Left colon (tissue), 2 donors: ENCODE measurements around the gene DBNL. TPM values are rescaled to one million over a fixed set of nuclear protein-coding genes. Genes with fewer than 3 reads are reported as not detected.
A peak's percentile ranks its signal among the peaks of the same experiment; 100 is the strongest.

Experiments
- ATAC-seq: fragments of 200-7000 bp; cut with Tn5 transposase; one replicate; pipeline ENCODE4 v1.9.1; 2020; ENCODE audit warnings: mild to moderate bottlenecking, moderate library complexity
- DNase-seq, 2 donors: peaks; one replicate each; pipeline ENCODE4 v3.0.0-alpha.2; 2020
- intact Hi-C, 2 donors: fragments of 100-400 bp; cut with DNase I in 1 of 2; cut with micrococcal nuclease in 1 of 2; formaldehyde crosslinking; loops; one replicate each; pipeline versions ENCODE4 v1.11.2 to v1.14.0; 2022; cut with DNase I, micrococcal nuclease
- total RNA-seq, 2 donors: library from RNA; stranded (reverse); fragmentation: NEBNext Ultra II Directional; extraction: Animal tissue kit (Norgen Biotek cat#: 25700); gene quantifications; one replicate each; pipeline ENCODE4 v1.2.1, GENCODE V29; 2021
- donor health status: DM: no; HTN: no; CAD: no.
- donor health status: DM: yes; HTN: yes; CAD: no.

Gene DBNL
- total RNA-seq, 2 donors from 2014 or later = 87.0 to 90.5 TPM

DNA sequence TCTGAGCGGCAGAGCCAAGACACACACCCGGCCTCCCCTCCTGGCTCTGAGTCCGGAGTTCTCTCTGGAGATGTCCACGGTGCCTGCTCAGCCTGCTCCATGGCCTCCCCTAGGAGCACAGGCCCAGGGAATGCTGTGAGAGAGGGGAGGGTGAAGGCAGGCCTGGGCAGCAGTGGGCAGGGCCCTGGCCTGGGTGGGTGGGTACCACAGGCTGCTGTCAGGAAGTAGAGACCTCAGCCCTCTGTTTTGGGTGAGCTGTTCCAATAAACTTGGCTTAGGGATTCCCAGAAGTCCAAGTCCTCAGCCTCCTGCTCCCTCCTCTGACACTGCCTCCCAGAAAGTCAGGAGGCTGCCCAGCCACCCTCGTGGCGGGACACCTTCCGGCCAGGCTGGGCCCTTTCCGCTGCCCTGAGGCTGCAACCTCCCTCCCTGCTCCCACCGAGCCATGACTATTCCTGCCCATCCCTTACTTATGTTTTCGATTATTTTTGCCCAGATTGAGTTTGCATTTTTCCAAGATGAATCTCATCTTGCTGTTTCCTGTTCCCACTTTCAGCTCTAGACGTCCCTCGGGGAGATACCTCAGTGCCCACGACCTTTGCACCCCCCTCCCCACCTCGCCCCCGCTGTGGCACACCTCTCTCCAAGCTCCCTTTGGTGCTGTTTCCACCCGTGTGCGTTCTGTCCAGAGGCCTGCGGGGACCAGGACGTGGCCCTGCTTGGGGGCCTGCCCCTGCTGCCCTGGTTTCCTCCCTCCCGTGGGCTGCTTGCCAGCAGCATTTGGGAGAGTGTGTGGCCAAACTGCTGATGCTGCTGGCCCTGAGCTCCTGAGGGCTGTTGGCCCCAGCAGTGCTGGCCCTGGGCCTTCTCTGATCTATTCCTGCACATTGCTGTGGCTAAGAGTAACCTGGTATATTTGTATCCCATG is 43.7 kb downstream of the DBNL start:
- ATAC-seq (no peak), DNase-seq (peak in 1 of 2 donors; percentile 48)
- intact Hi-C loops = no loop called here

DNA sequence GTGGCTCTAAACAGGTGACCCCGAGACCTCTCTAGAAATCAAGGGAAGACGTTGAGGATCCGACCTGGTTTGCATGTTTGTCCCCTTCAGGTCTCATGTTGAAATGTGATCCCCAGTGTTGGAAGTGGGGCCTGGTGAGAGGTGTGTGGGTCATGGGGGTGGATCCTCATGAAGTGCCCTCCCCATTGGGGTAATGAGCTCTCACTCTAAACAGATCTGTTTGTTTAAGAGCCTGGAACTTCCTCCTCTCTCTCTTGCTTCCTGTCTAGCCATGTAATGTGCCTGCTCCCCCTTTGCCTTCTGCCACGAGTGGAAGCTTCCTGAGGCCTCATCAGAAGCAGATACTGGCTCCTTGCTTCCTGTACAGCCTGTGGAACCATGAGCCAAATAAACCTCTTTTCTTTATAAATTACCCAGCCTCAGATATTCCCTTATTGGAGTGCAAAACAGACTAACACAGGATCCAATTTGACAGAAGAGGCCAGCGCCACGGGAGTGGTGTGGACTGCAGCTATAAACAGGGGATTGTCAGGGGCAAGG is 48.7 kb downstream of the DBNL start:
- intact Hi-C loops = no loop called here
- no peak for ATAC-seq

DNA sequence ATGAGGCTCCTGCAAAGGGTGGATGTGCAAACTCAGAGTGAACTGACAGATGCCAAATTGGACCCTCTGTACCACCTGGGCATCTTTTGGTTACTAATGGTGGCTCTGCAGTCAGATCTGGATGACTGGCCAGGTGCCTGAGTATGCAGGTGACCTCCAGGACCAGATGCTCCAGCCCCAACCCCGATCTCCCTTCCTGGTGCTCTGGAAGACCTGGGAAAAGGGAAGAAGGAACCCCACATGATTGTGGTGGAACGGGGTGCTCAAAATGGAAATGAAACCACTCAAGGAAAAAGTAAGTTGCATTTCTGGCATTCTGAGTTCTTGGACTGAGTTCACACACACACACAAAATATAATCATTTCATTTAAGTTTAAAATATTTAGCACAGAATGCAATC is 49.9 kb downstream of the DBNL start:
- intact Hi-C loops = no loop called here
- DNase-seq (no peak), ATAC-seq (no peak)

More for the DNA sequence above, 48.7 kb downstream of the DBNL start:
- DNase-seq = no peak

DNA sequence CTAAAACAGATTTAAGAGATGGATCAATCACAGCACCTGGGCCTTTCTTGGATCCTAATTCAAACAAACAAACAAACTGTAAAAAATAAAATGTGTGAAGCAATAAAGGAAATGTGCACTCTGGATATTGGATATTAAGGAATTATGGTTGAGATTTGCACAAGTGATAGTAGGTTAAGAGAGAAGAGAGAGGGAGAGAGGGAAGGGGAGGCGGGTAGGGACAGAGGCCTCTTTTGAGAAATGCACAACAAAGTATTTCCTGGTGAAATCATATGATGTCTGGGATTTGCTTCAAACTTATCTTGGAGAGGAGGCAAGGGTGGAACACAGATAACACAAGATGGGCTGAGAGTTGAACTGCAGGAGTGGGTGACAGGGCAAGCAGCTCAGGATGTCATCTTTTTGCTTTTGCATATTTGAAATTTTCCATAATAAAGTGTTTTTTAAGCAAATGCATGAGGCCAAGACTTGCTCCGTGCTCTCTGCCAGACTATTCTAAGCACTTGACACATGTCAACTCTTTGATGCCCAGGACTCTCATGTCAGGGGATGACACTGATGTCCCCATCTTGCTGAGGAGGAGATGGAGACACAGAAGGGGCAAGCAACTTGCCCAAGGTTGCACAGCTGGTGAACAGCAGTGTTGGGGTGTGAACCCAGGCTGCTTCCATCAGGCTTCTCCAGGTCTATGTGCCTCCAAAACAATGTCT is 50.5 kb downstream of the DBNL start:
- DNase-seq (no peak), ATAC-seq (no peak)
- intact Hi-C loops = no loop called here

DNA sequence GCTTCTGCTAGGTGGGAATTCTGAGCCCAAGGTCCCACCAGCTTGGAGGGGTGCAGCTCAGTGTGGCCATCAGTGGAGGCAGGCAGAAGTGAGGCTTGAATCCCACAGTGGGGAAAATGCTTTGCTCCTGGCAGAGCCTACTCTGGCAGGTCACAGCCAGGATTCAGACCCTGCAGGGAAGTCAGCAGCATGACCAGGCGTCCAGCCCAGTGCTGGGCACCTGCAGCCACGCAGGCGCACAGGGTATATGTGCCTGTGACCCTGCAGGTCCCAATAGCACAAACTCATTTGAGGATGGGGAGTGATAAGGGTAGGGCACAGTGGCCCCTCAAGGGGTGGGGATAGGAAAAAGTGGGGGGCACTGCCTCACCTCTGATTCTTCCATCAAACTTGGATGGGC is 51.3 kb downstream of the DBNL start:
- intact Hi-C loops = no loop called here
- ATAC-seq = no peak
- DNase-seq = no peak

DNA sequence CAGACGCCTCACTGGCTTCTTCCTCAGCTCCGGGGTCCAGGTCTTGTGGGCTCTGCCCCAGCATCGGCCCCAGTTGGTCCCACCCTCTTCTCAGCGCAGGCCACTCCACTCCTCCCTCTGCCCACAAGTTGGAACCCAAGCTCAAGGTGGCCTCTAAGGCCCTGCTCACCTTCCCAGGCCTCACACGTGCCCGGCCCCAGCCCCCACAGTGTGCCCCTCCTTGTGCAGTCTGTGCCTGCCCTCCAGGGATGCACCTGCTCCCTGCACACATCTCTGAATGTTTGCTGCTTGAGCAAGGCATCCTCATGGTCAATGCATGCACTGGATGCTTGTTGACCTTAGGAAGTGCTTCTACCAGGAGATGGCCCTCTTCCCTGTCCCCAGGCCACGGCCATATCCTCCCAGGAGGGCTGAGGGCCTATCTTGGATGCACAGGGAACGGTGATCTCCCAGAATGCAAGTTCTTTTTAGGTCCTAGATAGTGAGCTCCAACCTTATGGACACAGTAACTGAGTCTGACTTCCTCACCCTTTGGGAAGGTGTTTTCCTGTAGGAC is 51.9 kb downstream of the DBNL start:
- ATAC-seq (no peak), DNase-seq (no peak)
- intact Hi-C loops = no loop called here

DNA sequence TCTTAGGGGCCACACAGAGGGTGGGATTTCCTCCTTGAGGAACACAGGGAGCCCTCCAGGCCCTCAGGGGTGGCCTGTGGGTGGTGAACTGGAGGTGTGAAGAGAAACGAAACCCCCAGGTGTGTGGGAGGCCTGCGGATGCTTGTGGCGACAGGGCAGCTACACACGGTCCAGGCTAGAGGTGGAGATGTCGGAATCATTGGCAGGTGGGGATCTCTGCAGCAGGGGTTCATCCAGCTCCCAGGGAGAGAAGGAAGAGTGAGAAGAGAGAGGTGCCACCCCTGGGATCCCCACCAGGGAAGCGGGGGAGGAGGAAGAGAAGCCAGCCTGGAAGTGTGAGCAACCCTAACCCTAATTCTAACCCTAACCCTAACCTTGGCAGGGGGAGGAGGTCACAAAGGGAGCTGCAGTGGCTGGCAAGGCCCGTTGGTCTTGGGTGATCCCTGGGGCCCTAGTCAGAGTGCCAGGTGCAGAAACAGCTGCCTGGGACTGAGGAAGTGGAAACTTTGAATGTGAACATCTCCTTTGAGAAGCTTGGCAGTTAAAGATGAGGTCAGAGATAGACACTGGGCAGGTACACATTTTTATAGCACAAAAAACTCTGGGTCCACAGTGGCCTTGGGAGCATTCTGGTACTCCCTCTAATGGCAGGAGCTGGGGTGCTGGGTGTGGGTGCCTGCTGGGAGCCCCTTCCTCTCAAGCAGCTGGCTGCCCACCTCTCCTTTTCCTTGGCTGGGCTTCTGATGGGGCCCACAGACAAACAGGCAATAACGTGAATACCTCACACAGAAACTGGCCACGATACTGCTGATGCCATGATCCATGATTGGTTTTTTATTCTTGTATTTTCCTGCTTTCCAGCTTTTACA is 52.8 kb downstream of the DBNL start:
- intact Hi-C loops = no loop called here
- DNase-seq (no peak), ATAC-seq (no peak)

DNA sequence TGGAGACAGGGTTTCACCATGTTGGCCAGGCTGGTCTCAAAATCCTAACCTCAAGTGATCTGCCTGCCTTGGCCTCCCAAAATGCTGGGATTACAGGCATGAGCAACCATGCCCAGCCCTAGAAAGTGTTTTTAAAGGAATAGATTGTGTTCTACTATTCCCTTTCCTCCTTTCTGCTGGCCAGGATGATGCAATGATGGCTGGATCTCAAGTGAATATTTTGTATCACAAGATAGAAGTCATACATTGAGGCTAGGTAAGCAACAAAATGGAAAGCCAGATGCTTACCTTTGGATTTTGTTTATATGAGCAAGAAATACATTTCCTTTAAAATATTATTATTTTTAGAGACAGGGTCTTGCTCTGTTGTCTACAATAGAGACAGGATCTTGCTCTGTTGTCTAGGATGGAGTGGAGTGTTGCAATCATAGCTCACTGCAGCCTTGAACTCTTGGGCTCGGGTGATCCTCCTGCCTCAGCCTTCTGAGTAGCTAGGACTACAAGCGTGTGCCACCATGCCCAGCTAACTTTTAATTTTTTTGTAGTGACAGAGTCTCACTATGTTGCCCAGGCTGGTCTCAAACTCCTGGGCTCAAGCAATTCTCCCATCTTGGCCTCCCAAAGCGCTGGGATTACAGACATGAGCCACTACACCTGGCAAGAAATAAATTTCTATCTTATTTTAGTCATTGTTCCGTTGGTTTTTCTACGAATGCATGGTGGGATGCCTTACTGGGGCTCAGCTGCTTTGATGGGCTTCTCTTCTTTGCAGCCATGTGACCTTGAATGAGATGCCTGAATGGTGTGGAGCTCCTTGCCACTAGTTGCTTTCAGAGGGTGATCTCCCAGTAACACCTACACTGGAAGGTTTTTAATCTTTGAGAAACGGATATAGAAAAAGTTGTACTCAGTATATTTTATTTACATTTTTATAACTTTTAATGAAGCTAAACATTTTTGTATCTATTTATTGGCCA is 53.9 kb downstream of the DBNL start:
- intact Hi-C loops = no loop called here
- DNase-seq (no peak), ATAC-seq (no peak)

DNA sequence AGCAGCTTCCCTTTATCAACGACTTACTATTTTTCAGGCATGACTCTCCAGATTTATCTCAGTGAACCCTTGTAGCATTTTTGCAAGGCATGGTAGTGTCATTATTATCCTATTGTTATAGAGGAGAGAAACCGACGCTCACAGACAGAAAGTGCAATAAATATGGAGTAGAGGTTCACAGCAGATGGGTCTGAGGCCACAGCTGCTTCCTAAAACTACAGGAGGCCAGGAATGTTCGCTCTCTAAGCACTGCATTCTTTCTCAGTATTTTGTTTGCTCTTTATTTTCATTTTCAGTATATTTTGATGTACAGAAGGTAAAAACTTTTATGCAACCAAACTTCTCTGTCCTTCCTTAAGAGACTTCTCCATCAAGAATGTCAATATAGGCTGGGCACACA is 55.2 kb downstream of the DBNL start:
- ATAC-seq (no peak), DNase-seq (no peak)
- intact Hi-C loops = no loop called here

DNA sequence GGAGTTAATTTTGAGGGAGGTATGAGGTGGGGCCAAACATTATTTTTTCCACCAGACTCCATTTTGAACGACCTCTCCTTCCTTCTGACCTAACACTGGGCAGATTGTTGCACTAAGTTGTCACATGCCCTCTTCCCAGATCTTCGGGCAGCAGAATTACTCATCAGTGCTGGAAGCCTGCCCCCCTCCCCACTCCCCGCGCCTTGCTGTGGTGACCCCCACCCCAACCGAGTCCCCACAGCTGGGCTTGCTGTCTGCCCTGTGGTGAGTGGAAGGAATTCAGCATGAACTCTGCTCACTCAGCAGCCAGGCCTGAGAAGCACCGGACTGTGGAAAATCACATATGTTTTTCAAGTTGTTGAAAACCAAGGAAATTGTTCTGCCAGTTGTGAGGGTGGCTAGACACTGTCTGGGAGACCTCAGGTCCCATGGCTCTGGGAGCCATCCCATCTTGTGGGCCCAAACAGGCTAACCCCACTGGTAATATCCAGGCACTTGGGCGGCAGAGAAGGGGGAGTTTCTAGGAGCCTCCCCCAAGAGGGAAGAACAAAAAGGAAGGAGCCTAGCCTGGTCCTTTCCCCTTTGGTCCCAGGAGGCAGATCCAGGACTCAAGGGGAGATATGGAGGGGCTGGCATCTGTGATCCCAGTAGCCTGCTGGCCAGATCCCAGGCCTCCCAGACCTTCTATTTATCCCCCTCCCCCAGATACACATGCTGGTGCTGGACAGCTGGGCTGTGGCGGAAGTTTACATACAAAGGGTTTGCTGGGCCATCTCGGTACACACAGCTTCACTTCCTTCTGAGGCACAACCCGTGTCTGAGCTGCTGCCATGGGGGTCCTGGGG is 56.2 kb downstream of the DBNL start:
- ATAC-seq = no peak
- DNase-seq = no peak
- intact Hi-C loops = no loop called here

DNA sequence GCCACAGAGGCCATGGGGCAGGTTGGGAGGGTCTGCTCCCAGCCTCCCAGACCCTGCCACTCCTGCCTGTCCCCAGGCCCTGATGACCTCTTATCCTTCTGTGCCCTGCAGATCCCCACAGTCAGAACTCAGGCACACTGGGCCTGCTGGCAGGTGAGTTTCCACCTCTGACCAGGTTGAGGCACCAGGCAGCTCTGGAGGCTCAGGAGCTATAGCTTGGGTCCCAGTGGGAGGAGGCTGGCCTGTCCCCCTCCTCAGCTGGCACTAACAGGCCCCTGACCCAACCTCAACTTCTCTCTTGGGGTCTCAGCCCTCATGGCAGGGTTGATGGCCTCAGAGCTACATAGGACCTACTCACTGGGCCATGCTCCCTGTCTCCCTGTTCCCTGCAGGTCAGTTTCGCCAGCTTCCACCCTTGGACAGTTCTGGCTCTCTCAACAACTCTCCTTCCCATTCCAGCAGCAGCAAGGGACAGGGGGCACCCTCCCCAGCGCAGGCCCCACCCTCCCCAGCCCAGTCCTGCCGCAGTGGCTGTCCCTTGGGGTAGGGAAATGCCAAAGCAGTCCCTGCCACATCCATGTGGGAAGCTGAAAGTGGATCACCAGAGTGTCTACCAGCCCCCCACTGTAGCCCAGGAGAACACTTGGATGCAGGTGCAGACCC is 56.9 kb downstream of the DBNL start:
- intact Hi-C loops = no loop called here
- no peak for DNase-seq
- no peak for ATAC-seq

DNA sequence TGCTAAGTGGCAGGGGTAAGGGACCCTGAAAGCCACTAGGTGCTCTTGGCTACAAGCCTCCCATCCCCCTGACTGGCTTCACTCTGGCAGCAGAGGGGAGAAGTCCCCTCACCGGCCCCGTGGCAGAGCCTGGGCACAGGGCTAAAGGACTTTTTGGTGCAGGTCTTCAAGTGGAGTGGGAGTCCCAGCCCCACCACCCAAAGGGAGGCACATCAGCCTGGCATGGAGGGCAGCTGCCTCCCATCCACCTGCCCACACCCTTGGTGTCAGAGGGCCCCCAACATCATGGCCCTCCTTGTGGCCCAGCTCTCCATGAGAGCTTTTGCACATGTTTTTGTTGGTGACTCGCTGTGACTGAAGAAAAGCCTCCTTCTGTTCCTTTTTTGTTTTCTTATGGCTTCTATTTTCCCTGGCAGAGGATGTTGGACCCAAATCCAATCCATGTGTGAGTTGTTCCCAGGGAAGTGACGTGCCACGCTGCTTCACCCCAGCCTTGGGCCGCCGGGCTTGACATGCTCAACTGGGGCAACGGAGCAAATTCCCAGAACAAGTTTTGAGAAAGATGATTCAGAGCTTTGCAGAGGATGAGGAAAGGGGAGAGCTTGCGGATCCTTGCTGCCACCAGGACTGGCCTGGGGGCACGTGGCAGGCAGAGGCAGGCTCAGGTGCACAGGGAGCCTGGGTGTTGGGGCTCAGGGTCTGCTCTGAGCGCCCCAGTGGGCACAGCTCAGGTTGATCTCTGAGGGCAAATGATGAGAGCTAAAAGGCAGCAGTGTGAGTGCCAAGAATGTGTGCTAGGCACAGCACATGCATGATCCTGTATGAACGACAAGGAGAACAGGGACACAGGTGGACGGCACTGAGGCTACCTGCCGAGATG is 57.7 kb downstream of the DBNL start:
- DNase-seq (no peak), ATAC-seq (no peak)
- intact Hi-C loops = no loop called here

DNA sequence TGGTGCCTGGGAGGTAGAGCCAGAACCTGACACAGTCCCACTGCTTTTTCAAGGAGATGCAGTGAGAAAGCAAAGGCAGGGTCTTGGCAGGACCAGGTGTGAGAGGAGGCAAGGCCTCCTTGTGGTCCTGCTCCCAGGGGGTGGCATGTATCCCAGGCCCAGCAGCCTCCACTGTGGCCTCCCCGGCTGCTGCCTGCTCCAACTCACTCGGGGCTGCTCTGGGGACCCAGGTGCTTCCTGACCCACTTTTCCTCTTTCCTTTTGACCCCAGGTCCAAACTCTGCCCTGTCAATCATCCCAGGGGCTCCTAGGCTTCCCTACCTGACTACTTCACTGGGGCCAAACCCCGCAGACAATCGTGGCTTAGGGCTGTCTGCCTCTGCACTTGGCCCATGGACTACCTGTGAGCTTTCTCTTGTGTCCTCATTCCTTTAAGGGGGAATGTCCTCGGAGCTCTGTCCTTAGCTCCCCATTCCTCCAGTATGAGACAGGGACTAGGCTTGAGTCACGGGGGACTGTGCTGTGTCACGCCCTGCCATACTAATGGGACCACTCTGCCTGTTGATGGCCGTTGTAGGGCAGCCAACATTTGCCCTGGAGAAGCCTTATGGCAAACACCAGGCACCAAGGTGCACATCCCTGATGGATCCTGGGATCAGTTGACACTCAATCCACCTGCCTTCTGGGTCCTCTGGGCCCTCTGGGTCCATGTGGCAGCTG is 58.5 kb downstream of the DBNL start:
- intact Hi-C loops = no loop called here
- DNase-seq (no peak), ATAC-seq (no peak)

DNA sequence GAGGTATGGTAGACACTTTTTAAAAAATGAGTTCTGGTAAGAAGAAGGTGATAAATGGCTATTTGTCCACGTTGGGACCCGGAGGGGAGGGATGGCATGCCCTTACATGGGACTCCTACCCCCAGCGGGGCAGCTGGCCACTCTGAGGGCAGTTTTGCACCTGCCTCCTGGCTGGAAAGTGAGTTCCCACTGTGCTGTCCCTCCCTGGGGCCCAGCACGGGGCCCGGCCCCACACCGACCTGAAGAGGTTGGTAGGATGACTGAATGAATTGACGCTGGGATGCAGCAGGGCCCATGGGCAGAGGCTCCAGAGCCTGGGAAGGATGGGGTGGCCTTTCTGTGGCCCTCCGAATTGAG is 59.0 kb downstream of the DBNL start:
- no peak for ATAC-seq
- intact Hi-C loops = no loop called here
- DNase-seq = no peak
